T-helper 1 cell treated with Interleukin-12 subunit alpha and Interleukin-12 subunit beta and Interleukin-4 antibody, amounts not matched to agents 30 ng/mL and 1 ng/mL, for 36 hours (primary cell): ENCODE results near the gene DBX1. TPM values are rescaled to one million over a fixed set of nuclear protein-coding genes. Genes with fewer than 3 reads are reported as not detected.

Source experiments
- intact Hi-C: fragments of 100-400 bp; cut with micrococcal nuclease; formaldehyde crosslinking; loops from one replicate; pipeline ENCODE4 v1.15.1; 2024
- total RNA-seq: library from RNA; stranded (reverse); gene quantifications from 2 replicates; pipeline ENCODE4 v1.2.3, GENCODE V29; 2022

Gene DBX1
- total RNA-seq, 1 donor from 2014 or later = not detected

GRCh38 chr11:20127671-20128527 lies 32.4 kb downstream of the DBX1 start:
- intact Hi-C loops = loop anchor here (1.0 to 5.0 kb wide), 5 partner anchors 227 to 1384 kb away; no protein-coding TSS in a partner anchor

DNA sequence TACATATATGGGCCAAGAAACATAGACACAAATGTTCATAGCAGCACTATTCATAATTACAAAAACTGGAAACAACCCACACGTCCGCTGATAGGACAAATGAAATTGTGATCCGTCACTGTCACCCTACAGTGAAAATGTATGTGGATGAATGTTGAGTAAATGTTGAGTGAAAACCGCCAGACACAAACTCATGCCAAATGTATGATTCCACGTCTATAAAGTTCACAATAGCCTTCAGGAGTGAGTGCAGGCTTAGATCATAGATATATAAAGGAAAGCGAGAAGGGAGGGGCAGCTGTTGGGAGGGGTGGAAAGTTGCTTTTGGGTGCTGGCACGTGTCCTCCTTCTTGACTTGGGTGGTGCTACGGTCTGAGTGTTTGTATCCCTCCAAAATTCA lies 33.6 kb downstream of the DBX1 start:
- intact Hi-C loops = loop anchor here (5.0 kb wide), 1 partner anchor 1386 kb away; no protein-coding TSS in a partner anchor

GRCh38 chr11:20125927-20126326 lies 34.3 kb downstream of the DBX1 start:
- intact Hi-C loops = loop anchor here (5.0 kb wide), 1 partner anchor 1386 kb away; no protein-coding TSS in a partner anchor

- intact Hi-C loops = no loop called here
Measured at GRCh38 chr11:20122131-20122530, 38.1 kb downstream of the DBX1 start.

DNA sequence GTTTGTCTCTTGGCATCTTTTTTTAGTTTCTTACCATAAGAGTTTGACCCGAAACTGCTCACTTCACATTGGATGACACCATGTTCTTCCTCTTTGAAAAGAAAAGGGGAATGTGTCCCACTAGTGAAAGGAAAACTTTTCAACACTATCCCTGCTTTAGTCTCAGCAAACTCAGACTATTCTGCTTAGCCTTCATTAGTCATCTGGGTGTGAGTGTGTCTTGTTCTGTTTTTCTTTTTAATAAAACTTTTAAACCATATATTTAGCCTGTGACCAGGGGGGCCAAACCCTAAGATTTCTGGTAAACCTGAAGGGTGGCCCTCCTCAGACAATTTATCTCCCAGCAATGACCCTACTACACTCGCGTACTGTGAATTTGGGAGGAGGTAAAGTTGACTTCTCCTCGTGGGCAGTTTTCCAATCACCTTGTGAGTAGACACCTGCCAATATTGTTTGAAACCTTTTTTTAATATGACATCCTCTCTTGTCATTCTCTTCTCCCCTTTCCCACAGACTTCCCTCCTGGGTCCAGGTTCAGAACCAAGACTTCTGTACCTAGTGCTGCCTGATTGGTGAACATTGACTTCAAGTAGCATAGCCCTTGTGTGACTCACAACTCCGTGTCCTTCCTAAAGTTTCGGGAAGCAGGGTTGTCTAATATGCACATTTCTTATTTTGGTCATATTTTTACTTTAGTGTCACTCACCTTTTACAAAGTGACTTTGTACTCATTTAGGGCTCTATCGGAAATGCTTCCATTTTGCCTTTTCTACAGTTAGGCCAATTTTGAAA lies 39.9 kb downstream of the DBX1 start:
- intact Hi-C loops = no loop called here

- intact Hi-C loops = no loop called here
Measured at GRCh38 chr11:20119315-20119714, 41.0 kb downstream of the DBX1 start.

- intact Hi-C loops = no loop called here
Measured at GRCh38 chr11:20118209-20118608, 42.1 kb downstream of the DBX1 start.

DNA sequence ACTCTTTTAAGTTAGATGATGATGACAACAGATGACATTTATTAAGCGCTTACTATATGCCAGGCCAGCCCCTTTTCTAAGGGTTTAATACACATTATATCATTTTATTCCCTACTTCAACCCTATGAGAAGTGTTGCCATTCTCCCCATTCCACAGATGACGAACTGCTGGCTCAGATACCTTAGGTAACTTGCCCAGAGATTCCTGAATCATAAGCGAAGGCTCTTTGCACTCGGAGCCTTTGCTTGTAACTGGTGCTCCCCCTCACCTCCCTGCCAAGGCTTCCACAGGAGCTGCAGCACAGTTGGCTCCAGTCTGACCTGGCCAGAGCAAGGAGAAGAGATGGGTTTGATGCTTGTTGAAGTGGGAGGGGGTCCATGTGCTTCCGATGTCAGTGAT lies 43.0 kb downstream of the DBX1 start:
- intact Hi-C loops = no loop called here

DNA sequence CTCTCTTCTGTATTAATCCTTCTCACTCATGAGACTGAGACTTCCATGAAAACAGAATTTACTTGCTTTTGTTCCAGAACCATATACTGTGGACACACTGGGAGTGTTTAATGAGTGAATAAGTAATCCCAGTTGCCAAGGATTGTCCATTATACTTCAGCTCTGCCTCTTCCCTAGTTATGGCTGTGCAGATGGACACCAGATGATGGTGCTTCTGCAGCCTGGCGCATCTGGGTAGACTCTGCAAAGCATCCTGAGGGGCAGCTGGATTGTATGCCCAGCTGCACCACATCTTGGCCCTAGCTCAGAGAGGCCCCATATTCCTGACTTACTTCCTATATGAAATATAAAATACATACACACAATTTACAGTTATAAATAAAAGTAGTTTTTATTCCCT lies 43.5 kb downstream of the DBX1 start:
- intact Hi-C loops = no loop called here

- intact Hi-C loops = no loop called here
Measured at GRCh38 chr11:20114588-20114987, 45.7 kb downstream of the DBX1 start.

GRCh38 chr11:20113149-20113438 lies 47.2 kb downstream of the DBX1 start:
- intact Hi-C loops = no loop called here

GRCh38 chr11:20112291-20113148 lies 47.8 kb downstream of the DBX1 start:
- intact Hi-C loops = no loop called here

GRCh38 chr11:20111871-20112270 lies 48.4 kb downstream of the DBX1 start:
- intact Hi-C loops = loop anchor here (1.0 kb wide), 2 partner anchors 161 to 174 kb away; no protein-coding TSS in a partner anchor

DNA sequence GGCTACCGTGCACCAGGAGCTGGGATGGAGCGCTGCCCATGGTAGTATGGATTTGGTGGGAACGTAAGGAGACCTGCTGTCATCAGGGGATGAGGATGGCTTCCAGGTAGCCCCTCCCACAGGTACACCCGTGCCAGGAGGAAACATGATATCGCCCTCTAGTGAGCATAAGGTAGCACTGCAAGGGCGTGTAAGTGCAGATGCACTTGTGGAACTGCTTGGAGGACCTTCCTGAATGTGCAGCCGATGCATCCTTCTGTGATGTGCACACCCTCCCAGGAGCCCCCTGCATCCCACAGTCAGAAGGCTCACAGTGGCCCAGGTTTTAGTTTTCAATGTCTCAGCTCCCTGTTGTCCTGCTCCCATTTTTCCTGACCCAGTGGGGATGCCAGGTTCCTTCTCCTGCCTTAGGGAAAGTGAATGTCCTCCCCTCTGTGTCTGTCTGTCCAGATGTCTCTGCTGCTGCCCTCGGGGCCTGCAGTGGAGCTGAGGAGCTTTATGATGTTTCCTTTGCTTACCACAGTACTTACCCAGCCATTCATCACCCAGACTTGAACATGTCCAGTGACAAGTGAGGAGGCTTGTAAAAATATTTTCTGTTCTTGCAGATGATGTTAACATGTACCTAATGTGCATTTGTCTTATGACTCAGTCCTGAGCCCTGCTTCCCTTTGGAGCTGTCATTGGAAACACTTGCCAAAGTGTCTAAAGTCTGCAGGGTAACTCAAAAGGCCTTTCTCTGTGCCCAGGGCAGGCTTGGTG lies 49.2 kb downstream of the DBX1 start:
- intact Hi-C loops = loop anchor here (1.0 kb wide), 2 partner anchors 160 to 173 kb away; no protein-coding TSS in a partner anchor

- intact Hi-C loops = no loop called here
Measured at GRCh38 chr11:20109731-20110445, 50.4 kb downstream of the DBX1 start.

Other genes starting within 250 kb of the DBX1 start
- 35.9 and 36.8 TPM in 2 replicates for gene HTATIP2, start 203.2 kb upstream of the DBX1 start, total RNA-seq
- 18.1 and 20.3 TPM in 2 replicates for gene PRMT3, start 227.2 kb upstream of the DBX1 start, total RNA-seq